ENCODE results near the gene TTC1. TPM values are rescaled to one million over a fixed set of nuclear protein-coding genes. Genes with fewer than 3 reads are reported as not detected.

The TTC1 gene
- total RNA-seq, 4 donors from 2014 or later = 18.3 to 38.3 (median 33.5) TPM

DNA sequence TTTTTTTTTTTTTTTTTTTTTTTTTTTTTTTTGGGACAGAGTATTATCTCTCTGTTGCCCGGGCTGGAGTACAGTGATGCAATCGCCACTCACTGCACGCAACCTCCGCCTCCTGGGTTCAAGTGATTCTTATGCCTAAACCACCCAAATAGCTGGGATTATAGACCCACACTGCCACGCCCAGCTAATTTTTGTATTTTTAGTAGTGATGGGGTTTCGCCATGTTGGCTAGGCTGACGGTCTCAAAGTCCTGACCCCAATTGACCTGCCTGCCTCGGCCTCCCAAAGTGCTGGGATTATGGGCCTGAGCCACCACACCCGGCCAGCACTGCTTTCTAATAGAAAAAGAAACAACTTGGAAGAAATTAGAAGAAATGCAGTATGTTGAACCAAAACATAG is 39.2 kb downstream of the TTC1 start:
- H3K27ac ChIP-seq = no peak overlapping the region
- H3K4me3 ChIP-seq = no peak overlapping the region
- no peak for DNase-seq
- H3K9me3 ChIP-seq = no peaks in the 10 kb centered on the region
- H3K27me3 ChIP-seq = no peaks in the 10 kb centered on the region
- H3K4me1 ChIP-seq = no peaks in the 10 kb centered on the region
- intact Hi-C loops (cut with DNase I) = no loop called here
- H3K36me3 ChIP-seq = peaks cover 0 to 96% (median 5%) of the 10 kb centered on the region in 3 donors
- WGBS, 2 donors = 90 to 96% methylated on average over 9 of the region's 9 CpGs
- no peak for TF ChIP-seq POLR2A (IDR thresholded peaks at IDR 0.05)
- TF ChIP-seq, protein P1, sequence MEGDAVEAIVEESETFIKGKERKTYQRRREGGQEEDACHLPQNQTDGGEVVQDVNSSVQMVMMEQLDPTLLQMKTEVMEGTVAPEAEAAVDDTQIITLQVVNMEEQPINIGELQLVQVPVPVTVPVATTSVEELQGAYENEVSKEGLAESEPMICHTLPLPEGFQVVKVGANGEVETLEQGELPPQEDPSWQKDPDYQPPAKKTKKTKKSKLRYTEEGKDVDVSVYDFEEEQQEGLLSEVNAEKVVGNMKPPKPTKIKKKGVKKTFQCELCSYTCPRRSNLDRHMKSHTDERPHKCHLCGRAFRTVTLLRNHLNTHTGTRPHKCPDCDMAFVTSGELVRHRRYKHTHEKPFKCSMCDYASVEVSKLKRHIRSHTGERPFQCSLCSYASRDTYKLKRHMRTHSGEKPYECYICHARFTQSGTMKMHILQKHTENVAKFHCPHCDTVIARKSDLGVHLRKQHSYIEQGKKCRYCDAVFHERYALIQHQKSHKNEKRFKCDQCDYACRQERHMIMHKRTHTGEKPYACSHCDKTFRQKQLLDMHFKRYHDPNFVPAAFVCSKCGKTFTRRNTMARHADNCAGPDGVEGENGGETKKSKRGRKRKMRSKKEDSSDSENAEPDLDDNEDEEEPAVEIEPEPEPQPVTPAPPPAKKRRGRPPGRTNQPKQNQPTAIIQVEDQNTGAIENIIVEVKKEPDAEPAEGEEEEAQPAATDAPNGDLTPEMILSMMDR (IDR thresholded peaks at IDR 0.05) = no peak

DNA sequence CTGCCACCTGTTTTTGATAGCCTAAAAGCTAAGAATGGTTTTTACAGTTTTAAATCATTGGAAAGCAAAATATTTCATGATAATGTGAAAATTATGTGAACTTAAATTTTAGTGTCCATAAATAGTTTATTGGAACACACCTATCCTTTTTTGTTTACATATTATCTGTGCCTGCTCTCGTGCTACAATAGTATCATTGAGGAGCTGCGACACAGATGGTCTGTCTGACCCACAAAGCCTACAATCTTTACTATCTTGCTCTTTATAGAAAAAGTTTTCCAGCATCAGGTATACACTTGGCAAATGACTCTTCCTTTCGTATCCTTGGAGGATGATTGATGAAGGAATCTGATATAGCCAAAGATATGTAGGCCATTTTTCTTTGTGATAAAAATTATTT is 40.2 kb downstream of the TTC1 start:
- no peak overlapping the region for H3K27ac ChIP-seq
- H3K27me3 ChIP-seq = no peaks in the 10 kb centered on the region
- no peaks in the 10 kb centered on the region for H3K4me1 ChIP-seq
- no peaks in the 10 kb centered on the region for H3K9me3 ChIP-seq
- intact Hi-C loops (cut with DNase I) = no loop called here
- DNase-seq = no peak
- H3K36me3 ChIP-seq = peaks cover 0 to 96% (median 6%) of the 10 kb centered on the region in 3 donors
- 59 to 77% methylated on average over 3 of the region's 3 CpGs for WGBS, 2 donors
- H3K4me3 ChIP-seq = no peak overlapping the region
- TF ChIP-seq, protein P1 (IDR thresholded peaks at IDR 0.05) = no peak

DNA sequence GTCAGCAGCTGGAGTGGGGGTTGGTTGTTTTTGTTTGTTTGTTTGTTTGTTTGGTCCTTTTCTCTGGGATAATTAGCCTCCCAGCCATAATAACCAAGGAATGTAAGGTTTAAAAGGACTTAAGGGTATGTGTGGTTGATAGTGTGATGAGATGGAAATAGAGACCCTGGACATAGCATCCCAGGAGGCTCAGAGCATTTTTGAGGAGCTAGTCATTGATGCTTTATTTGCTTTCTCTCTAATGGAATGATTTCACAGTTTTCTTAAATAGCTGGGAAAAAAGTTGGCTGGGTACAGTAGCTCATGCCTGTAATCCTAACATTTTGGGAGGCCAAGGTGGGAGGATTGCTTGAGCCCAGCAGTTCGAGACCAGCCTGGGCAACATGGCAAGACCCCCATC is 45.1 kb downstream of the TTC1 start:
- H3K27me3 ChIP-seq = no peaks in the 10 kb centered on the region
- no peaks in the 10 kb centered on the region for H3K9me3 ChIP-seq
- H3K4me3 ChIP-seq = no peak overlapping the region
- H3K36me3 ChIP-seq = peaks cover 0 to 99% (median 13%) of the 10 kb centered on the region in 3 donors
- no peaks in the 10 kb centered on the region for H3K4me1 ChIP-seq
- WGBS, 2 donors = 89 to 100% methylated on average over 1 of the region's 1 CpG
- no peak for TF ChIP-seq POLR2A (IDR thresholded peaks at IDR 0.05)
- TF ChIP-seq, protein P1 (IDR thresholded peaks at IDR 0.05) = no peak
- DNase-seq = no peak
- no peak overlapping the region for H3K27ac ChIP-seq
- intact Hi-C loops (cut with DNase I) = no loop called here

DNA sequence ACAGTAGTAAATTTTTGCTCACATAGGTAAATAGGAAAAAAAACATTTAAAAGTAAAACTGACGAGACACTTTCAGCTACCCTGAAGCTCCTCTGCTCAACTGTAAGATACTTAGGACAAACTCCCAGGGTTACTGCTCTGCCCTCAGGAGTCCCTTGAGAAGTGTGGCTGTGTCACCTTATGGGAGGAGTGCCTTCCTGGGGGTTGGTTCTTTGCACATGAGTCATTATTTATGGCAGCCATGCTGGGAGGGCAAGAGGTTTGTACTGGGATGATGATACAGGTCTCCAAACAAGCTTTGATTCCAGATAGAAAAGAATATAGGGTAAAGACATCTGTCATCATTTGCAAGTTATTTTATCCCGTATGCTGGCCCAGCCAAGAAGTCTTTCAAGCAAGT is 45.9 kb downstream of the TTC1 start:
- Histone ChIP-seq H3K9me3 (no peaks in the 10 kb centered on the region), H3K27me3 (no peaks in the 10 kb centered on the region), H3K4me3 (no peak overlapping the region), H3K36me3 (peaks cover 0 to 99% (median 13%) of the 10 kb centered on the region in 3 donors), H3K27ac (no peak overlapping the region), H3K4me1 (no peaks in the 10 kb centered on the region)
- WGBS, 2 donors = 91 to 95% methylated on average over 2 of the region's 2 CpGs
- intact Hi-C loops (cut with DNase I) = no loop called here
- no peak for DNase-seq
- no peak for TF ChIP-seq POLR2A (IDR thresholded peaks at IDR 0.05)
- TF ChIP-seq, protein P1 (IDR thresholded peaks at IDR 0.05) = no peak

DNA sequence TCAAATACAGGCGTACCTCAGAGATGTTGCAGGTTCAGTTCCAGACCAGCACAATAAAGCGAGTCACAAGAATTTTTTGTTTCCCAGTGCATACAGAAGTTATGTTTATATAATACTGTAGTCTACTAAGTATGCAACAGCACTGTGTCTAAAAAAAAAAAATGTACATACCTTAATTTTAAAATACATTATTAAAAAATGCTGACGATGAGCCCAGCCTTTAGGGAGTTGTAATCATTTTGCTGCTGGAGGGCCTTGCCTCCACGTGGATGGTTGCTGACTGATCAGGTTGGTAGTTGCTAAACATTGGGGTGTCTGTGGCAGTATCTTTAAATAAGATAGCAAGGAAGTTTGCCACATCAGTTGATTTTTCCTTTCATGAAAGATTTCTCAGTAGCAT is 48.3 kb downstream of the TTC1 start:
- 93 to 99% methylated on average over 4 of the region's 4 CpGs for WGBS, 2 donors
- TF ChIP-seq, protein P1 (IDR thresholded peaks at IDR 0.05) = no peak
- no peak for TF ChIP-seq POLR2A (IDR thresholded peaks at IDR 0.05)
- peaks cover 0 to 99% (median 13%) of the 10 kb centered on the region in 3 donors for H3K36me3 ChIP-seq

More for the DNA sequence above, 48.3 kb downstream of the TTC1 start:
- H3K27me3 ChIP-seq = no peaks in the 10 kb centered on the region
- H3K4me1 ChIP-seq = peaks cover 0 to 2% (median 0%) of the 10 kb centered on the region in 3 donors
- H3K27ac ChIP-seq = no peak overlapping the region
- H3K4me3 ChIP-seq = no peak overlapping the region
- intact Hi-C loops (cut with DNase I) = no loop called here
- DNase-seq = no peak
- no peaks in the 10 kb centered on the region for H3K9me3 ChIP-seq

Measured in esophagus squamous epithelium (tissue), 5 donors.